Cortex of kidney (tissue), 1 donor: ENCODE measurements around the gene SPACA9.

Experiments used
- DNase-seq: peaks from one replicate; lab custom pipeline; 2025; lab: John Stamatoyannopoulos, UW

The SPACA9 gene

DNA sequence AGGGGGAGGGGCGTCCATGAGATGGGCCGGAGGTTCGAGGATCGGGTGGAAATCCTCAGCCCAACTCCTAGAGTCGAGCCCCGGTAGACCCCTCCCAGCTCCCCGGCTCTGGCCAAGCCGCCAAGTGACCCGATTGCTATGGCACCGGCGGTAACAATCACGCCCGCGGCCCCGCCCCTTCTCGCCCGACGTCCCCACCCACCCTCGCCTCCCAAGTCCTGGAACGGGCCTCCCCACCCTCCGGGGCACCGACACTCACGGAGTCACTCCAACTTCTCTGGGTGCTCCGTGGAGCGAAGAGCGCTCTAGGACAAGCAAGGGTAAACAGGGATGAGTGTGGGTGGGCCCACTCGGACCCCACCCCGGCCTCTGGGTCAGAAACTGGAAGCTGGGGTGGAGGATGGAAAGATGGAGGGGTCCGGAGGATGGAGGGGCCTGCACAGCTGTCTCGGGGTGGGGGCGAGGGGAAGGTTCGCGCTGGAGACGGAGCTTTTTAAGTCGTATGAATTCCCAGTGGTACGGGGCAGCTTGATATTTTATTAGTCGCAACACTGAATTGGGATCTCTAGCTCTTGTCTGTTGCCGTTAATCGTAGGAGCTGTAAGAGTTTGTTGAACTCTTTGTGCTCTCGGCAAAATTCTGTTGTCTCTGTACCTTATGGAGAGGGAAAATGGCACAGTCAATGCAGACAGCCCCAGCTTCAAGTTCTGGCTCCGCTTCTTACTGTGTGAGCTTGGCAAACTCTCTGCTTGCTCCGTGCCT, at the start of gene SPACA9:
SPACA9 (plus strand) TSS at position 204 of the 762 bp plus-strand sequence. CDS start 5,050 bp downstream, outside the sequence.
- no peak for DNase-seq

DNA sequence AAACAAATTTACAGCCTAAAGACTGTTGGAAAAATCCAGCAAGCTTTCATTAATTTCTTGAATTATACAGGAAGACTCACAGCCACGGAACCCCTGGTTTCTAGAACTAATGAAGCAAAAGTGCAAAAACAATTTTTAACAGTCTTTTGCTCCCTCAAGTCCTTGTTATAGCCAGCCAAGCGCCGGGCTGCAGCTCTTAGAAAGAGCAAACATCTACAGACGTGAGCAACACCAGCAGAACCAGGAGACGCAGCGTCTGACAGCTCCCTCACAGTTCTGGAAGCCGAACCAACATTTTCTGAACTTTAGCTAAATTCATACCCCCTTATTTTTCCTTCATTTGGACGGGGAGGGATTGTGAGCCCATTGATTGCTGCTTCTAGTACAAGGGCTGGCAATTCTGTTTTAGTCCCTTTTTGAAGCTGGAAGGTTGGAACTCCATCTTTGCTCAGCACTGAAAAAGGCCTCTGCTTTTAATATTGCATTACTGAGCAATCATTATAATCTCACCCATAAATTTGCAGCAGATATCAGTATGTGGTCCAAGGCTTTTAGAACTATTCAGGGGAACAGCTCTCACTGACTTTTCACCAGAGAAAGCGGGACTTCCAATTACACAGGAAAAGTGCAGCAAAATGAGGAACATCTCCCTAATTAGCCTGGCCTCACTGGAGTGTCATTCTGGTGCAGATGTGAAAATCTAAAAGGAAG, 46.4 kb upstream of the SPACA9 start:
- no peak for DNase-seq

DNA sequence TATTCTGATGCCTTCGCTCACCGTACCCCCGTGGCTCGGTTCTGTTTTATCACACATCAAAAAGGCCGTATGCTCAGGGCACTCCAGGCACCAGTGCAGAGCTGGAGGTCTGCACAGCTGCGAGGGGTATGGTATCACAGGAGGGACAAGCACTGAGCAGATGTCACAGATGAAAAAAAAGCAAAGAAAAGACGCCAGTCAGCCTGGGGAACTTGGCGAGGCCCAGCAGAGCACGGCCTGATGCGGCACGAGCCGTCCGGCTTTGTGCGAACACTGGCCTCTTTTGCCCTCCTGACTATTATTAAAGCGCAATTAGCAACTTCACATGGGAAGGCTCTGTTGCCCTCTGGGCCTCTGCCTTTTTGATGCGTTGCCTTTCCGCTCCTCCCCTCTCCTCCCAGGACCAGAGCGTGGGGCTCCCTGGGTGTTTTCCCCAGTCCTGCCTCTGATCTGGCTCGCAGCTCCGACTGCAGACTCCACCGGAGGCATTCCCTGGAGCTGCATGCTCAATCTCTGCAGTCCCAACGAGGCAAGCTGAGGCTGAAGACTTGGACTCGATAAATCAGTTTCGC, 45.1 kb upstream of the SPACA9 start:
- no peak for DNase-seq

DNA sequence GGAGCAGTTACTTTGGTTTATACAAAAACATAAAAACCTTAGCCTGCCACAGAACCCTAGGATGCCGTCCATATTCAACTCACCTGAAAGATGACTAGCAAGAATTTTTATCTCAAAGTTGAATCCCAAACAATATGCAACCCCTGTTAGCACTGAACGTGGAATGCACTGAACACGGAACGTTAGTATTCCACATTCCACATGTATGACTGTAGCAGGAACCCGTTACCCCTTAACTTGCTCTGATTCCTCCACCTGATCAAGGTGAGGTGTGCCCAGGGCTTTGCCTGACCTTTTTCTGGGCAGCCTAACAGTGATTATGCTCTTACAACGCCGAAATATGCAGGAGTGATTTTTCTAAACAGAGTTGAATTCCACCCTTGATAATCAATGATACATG, 44.4 kb upstream of the SPACA9 start:
- DNase-seq, result no peak

DNA sequence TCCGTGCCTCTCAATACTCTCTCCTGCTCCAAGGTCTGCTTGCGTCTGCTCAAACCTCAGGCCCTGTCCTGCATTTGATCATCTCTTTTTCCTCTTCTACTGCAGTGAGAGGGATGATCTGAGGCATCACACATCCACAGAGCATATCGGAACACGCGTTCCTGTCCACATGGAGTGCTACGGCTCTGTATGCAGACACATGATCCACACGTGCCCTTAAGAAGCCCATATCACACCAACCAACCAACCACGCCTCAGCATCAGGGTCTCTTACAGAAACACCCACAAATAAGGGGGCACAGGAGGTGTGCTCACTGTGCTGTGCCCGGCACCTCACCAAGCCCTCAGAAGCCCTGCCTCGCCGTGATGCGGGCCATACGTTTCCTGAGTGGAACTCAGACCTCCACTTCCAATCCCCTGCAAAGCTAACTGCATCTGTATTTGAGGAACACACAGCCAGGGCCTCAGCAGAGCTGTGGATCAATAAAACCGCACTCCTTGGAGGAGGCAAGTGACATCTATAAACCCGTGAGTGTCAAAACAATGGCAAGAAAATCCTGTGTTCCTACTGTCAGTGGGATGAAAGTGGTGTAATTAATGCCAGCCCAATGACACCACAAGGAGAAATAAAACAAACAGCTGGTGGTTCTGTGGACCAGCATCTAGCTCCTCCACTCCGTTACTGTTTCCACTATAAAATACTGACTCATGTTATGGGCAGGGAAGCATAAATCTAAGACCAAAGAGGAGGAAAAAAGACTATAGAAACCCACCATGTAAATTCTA, 41.0 kb upstream of the SPACA9 start:
- no peak for DNase-seq

DNA sequence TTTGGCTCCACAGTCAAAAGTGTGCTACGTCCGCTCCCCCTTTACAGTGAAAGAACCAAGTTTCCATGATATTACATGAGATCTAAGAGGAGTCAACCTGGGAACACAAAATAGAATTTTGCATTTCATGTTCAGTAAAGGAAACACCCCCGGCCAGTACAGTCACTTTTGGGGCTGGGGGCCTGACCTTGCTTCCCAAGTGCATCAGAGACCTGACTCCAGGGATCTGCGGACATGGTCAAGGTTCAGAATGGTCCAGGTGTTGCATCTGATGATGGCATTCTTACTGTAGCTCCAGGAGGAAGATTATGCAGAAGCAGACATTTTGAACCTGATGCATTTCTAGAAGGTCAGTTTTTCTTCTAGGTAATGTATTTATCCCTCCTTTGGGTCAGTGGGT, 40.4 kb upstream of the SPACA9 start:
- no peak for DNase-seq

DNA sequence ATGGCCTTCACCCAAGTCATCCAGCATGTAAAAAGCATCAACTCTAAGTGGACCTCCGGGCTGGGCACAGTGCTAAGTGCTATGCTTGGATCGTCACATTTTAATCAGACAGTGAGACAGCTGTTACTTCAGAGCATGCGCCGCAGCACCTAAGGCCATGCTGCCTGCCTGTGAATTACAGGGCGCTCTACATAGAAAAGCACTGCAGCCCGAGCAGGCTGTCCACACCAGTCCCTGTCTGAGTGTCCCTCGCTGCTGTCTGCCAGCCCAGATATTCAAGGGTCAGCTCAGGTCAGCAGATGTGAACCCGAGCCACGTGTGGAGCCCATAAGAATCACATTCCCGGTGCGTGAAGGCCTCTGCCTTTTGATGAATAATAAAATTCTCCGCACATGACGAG, 37.7 kb upstream of the SPACA9 start:
- no peak for DNase-seq

DNA sequence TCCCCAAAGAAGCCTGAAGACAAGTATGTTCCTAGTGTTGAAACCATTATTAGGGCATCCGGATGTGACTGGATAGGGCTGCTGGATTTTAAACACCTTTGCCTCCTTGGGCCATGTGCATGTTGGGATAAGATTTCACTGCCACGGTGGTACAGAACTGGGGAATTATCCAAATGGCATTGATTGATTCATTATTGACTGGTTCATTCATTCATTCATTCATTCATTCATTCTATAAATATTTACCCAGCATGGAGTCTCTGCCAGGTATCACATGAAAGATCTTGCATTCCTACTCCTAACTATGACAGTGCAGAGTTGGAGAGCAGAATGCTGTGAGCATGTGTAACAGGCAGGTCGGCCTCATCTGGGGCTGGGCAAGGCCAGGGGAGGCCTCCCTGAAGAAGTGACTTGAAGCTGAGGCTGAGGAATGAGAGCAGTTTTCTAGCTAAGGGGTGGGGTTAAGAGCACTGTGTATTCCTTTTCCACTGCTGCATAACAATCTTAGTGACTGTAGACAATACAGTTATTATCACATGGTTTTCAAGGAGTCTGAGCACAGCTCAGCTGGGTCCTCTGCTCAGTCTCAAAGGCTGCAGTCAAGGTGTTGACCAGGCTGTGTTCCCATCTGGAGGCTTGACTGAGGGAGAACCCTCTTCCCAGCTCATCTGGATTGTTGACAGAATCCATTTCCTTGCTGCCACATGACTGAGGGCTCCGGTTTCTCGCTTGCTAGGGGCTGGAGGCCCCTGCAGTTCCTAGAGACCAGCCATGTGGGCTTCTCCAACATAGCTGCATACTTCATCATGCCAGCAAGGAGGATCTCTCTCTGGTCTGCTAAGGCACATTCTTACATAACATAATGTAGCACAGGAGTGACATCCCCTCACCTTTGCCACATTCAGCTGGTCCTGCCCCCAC, 36.3 kb upstream of the SPACA9 start:
- DNase-seq, result no peak

DNA sequence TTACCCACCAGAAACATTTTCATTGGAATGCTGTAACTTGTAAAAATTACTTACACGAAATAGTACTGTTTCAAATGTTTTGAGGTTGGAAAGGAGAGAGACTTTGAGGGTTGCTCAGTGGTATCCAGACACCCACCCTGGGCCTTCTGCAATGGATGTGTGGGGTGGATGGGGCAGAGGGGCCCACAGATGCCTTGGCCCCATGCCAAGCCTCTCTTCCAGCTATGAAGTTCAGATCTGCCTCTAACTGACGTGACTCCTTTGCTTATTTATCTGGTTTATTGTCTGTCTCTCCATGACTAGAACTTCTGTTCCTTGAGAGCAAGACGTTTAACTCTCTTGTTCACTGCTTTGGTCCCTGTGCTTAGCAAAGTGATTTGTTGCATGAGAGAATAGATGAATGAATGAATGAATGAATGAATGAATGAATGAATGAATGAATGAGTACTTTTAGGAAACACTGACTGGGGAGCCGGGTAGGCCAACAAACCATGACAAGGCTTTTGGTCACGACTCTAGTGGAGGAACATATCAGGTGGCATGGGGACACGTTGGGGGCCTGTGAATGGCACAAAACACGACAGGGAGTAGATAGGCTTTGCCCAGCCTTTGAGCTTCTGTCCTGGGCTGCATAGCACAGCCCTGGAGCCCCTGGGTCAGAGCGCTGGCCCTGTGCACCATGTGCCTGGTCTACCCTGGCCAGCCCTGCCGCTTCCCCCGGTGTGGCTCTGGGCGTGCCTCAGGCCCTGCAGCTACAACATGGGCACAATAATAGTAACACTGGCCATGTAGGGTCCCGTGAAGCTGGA, 32.4 kb upstream of the SPACA9 start:
- no peak for DNase-seq

DNA sequence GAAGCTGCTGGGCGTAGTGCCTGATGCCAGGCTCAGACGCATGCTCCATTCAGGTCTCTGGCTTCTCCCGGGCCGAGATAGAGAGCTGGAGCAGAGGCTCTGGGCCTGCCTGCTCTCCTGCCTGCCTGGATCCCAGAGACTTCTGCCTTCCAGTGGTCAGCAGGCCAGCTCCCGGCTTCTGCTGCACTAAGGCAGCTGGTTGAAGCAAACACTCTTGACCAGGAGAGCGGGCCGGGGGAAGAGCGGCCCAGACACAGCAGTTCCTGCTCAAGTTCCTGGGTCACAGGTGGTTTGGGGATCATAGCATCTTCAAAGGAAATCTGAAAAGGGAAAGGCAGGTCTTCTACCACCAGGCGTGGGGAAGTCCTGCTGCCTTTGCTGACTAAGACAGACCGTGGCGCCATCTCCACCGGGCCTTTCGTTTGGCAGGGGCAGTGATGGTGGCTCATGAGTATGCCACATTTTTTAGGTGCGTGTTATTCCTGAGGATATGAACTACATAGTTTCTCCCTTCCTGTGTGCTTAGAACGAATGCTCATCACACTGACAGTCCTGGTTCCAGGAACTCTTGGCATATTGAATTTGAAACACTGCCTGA, 31.7 kb upstream of the SPACA9 start:
- DNase-seq, result no peak

DNA sequence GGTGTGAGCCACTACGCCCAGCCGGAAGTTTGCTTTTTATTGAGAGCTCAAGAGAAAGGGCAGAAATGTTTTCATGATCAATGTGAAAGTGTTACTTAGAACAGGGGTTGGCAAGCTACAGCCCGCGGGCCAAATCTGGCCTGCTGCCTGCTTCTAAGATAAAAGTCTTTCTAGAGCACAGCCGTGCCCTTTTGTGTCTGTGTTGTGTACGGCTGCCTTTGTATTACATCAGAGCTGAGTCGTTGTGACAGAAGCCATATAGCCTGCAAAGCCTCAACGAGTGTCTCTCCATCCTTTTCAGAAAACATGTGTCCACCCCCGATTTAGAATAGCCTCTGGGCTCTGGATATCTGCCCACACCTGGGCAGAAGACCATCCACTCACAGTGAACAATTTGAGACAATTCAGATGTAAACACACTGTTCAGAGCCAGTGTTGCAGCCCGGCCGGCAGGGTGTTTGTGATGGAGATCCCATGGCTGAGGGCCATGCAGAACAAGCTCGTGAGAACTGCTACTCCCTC, 29.5 kb upstream of the SPACA9 start:
- DNase-seq, result no peak

DNA sequence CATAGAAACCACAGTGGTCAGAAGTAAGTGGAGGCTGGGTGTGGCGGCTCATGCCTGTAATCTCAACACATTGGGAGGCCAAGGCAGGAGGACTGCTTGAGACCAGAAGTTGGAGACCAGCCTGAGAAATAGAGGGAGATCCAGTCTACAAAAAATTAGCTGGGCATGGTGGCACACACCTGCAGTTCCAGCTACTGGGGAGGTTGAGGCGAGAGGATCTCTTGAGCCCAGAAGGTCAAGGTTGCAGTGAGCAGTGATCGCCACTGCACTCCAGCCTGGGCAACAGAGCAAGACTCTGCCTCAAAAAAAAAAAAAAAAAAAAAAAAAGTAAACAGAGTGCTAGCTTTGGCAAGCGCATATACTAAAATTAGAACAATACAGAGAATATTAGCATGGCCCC, 25.2 kb upstream of the SPACA9 start:
- no peak for DNase-seq

DNA sequence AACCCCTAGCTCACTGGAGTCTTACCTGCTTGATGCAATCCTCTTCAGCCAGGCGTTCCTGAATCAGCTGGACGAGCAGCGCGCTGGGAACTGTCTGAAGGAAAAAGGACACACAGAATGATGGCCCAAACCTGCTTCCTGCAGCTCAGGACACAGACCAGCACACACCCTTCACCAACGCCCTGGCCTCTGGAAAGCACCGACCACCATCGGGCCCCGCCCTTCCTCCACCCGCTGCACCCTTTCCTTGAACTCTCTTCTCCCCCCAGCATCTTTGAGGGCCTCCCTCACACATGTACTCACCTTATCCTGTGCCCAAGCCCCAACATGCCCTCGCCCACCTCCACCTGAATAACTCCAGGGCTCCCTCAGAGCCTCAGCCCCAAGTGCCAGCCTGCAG, 23.9 kb upstream of the SPACA9 start:
- no peak for DNase-seq

DNA sequence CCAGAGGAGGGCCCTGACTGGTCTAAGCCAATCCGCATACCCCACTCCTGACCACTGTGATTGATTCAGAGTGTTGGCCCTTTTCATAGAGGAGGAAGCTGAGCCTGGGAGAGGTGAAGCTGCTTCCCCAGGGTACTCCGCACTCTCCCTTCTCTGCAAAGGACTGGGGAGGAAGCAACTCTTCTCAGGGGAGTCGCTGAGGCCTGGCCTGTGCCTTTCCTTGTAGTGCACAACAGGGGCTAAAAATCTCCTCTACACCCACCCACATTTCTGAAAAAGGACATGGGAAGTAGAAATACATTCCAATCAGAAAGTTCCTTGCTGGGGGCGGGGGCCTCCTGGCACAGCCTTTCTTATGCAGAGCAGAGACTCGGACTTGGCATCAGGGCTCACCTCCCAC, 22.8 kb upstream of the SPACA9 start:
- DNase-seq, result no peak

DNA sequence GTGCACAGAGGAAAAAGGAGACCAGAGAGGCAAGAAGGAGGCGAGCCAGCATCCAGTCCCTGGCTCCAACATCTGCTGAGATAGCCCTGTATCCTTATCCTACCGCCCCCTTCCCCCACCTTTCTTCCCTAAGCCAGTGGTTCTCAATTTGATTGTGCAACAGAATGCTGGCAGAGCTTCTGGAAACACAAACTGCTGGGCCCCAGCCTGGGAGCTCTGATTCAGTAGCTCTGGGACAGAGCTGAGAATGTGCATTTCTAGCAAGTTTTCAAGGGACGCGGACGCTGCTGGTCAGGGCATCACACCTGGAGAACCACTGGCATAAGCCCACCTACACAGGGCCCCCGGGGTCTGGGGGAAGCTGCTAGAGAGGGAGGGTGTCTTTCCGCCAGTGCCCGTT, 21.7 kb upstream of the SPACA9 start:
- DNase-seq, result no peak

DNA sequence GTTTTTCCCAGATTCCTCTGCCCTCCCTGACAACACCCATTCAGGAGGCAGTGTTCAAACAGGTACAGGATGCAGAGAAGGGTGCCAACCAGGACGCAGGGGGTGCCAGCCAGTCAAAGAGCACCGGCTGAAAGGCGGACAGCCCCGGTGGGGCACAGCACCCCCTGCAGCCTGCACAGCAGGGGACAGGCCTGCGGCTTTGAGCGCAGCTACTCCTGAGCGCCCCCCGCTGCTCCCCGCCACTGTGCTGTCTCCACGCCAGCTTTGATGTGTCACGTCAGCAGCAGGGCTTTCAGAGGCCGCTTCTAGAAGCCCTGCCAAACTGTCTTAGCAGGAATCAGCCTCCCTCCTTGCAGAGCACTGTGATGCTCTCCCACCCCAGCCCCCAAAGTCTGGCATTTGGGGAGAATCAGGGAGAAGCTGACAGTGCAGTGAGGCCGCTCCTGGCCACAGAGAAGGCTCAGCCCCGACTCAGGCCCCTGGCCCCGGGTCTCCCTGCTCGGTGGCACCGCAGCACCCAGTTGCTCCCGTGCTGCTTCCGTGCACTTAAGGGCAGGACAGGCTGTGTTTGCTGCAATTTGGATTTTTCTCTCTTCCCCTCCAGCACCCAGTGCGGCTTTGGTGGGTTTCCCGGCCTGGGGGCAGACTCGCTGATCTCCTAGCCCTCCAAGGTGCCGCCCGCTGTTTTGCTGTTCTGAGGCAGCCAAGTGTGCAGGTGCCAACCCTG, 20.9 kb upstream of the SPACA9 start:
- no peak for DNase-seq

DNA sequence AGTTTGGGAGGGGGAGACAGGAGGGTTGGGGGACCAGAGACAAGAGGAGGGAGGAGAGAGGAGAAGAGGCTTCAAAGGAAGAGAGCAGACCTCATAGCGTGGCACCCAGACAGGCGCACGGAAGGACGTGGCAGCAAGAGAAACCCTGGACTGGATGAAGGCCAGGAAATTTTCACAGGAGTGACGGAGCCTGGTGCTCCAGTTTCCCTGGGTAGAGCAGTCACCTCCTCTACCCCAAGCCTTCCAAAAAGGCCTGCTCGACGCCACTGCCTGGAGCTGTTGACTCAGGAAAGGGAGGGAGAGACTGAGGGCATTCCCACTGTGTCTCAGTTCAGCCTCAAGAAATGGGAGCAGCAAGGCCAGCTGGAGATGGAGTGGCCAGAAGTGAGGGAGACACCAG, 19.9 kb upstream of the SPACA9 start:
- no peak for DNase-seq

DNA sequence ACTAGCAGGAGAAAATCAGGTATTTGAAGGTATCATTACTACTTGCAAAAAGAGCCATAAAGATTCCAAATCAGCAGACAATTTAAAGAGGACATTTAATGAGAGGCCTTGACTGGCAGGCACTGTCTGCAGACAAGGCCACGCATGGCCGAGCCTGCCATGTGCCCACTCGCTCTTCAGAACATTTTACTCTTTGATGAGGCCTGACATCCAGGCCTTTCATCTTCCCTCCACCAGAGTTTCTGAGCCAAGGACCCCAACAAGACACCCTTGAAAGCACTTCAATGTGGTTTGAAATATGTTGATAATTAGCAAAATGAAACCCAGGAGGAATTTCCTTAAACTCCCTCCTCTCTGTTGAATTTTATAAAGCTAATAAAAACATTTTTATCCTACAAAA, 17.0 kb upstream of the SPACA9 start:
- no peak for DNase-seq

DNA sequence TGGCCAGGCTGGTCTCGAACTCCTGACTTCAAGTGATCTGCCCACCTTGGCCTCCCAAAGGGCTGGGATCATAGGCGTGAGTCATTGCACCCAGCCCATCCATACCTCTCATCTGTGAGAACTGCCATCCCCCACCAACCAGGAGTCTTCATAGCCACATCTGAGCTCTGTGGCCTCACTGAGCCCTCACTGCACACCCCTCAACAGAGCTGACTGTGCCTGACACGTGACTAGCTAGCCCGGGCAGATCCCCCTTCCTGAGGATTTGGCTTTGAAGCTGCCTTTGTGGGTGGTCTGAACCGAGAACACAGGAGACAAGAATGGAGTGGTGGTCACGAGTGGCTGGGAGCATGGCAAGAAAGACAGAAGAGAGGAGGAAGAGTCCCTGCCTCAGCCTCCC, 16.2 kb upstream of the SPACA9 start:
- no peak for DNase-seq
